Breast epithelium (tissue), 3 donors: ENCODE measurements around the gene TUBA3C.

Source experiments
- POLR2A ChIP-seq: fragments of 450-650 bp; IDR thresholded peaks from one replicate; pipeline ENCODE4 v1.6.1; 2016; ENCODE audit warnings: antibody characterized with exemption, mild to moderate bottlenecking, moderate library complexity
- TF ChIP-seq, protein P1 (sequence below), 3 donors: fragments of 450-650 bp; IDR thresholded peaks; one replicate each; pipeline ENCODE4 v1.5.1; 2016 to 2017; ENCODE audit warnings: antibody characterized with exemption in 3 of 3, mild to moderate bottlenecking in 3 of 3, moderate library complexity in 3 of 3

DNA sequence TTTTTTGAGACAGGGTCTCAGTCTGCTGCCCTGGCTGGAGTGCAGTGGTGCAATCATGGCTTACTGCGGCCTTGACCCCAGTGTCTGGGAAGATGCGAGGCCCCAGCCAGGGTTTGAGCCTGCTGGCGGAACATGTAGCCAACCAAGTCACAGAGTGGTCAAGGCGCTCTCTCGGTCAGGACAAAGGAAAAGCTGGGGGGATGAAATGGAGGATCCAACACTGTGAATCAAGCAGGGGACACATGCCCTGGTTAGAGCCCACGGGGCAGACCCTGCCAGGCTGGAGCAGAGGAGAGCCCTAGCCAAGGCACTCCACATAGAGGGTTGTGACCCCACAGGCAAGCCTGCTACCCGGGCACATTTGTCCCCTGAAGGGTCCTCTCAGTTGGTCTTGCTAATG lies 10.1 kb downstream of the TUBA3C start:
- TF ChIP-seq, protein P1, sequence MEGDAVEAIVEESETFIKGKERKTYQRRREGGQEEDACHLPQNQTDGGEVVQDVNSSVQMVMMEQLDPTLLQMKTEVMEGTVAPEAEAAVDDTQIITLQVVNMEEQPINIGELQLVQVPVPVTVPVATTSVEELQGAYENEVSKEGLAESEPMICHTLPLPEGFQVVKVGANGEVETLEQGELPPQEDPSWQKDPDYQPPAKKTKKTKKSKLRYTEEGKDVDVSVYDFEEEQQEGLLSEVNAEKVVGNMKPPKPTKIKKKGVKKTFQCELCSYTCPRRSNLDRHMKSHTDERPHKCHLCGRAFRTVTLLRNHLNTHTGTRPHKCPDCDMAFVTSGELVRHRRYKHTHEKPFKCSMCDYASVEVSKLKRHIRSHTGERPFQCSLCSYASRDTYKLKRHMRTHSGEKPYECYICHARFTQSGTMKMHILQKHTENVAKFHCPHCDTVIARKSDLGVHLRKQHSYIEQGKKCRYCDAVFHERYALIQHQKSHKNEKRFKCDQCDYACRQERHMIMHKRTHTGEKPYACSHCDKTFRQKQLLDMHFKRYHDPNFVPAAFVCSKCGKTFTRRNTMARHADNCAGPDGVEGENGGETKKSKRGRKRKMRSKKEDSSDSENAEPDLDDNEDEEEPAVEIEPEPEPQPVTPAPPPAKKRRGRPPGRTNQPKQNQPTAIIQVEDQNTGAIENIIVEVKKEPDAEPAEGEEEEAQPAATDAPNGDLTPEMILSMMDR (IDR thresholded peaks at IDR 0.05) = no peak
- TF ChIP-seq POLR2A = no peak
